NCI-H1105 treated with DMSO at 0.1 percent for 48 hours (cell line): Measurements from ENCODE around the gene ICOS.
"Not testable (repeated sequence)": the region's sequence is repeated elsewhere in the genome, so short reads cannot be mapped to it uniquely, and the experiment has no call there.

Source experiments
- DNase-seq: peaks from one replicate; lab custom pipeline; 2025; lab: John Stamatoyannopoulos, UW

The ICOS gene

GRCh38 chr2:203918264-203918663 lies 18.3 kb upstream of the ICOS start:
- no peak for DNase-seq

GRCh38 chr2:203918839-203919238 lies 17.7 kb upstream of the ICOS start:
- no peak for DNase-seq

GRCh38 chr2:203925512-203926158 lies 10.9 kb upstream of the ICOS start:
- no peak for DNase-seq

- DNase-seq: no peak
These were observed 7.7 kb upstream of the ICOS start for GRCh38 chr2:203928849-203929248.

- not testable (repeated sequence) for DNase-seq
These were observed 5.3 kb upstream of the ICOS start for GRCh38 chr2:203931262-203931661.

GRCh38 chr2:203934041-203934492 lies 2.5 kb upstream of the ICOS start:
- DNase-seq: no peak

GRCh38 chr2:203934711-203935438 lies 1.7 kb upstream of the ICOS start:
- no peak for DNase-seq

GRCh38 chr2:203935568-203935967 lies 995 bp upstream of the ICOS start:
- no peak for DNase-seq

GRCh38 chr2:203936949-203937348 lies 386 bp downstream of the ICOS start:
- DNase-seq: no peak

GRCh38 chr2:203937788-203938187 lies 1.2 kb downstream of the ICOS start:
- DNase-seq: no peak

- DNase-seq: no peak
These were observed 3.5 kb downstream of the ICOS start for GRCh38 chr2:203940039-203940438.

GRCh38 chr2:203943493-203944382 lies 7.2 kb downstream of the ICOS start:
- not testable (repeated sequence) for DNase-seq

GRCh38 chr2:203948733-203949132 lies 12.2 kb downstream of the ICOS start:
- no peak for DNase-seq

GRCh38 chr2:203949228-203949627 lies 12.7 kb downstream of the ICOS start:
- DNase-seq: no peak

GRCh38 chr2:203951366-203951902 lies 14.9 kb downstream of the ICOS start:
- DNase-seq: no peak

GRCh38 chr2:203959265-203959664 lies 22.7 kb downstream of the ICOS start:
- DNase-seq: no peak

GRCh38 chr2:203959672-203960071 lies 23.1 kb downstream of the ICOS start:
- DNase-seq: no peak

GRCh38 chr2:203960811-203961210 lies 24.2 kb downstream of the ICOS start:
- DNase-seq: no peak

GRCh38 chr2:203965190-203965589 lies 28.6 kb downstream of the ICOS start:
- not testable (repeated sequence) for DNase-seq

GRCh38 chr2:203971251-203971650 lies 34.7 kb downstream of the ICOS start:
- no peak for DNase-seq

- no peak for DNase-seq
These were observed 35.5 kb downstream of the ICOS start for GRCh38 chr2:203972066-203972465.

GRCh38 chr2:203973000-203973399 lies 36.4 kb downstream of the ICOS start:
- no peak for DNase-seq
